DOHH2 (cell line): ENCODE results near the gene MBOAT7.

ENCODE experiments used
- CTCF ChIP-seq: fragments of 200-600 bp; sonication (generic); IDR thresholded peaks from one replicate; pipeline ENCODE4 v1.5.1; 2014; ENCODE audit warnings: antibody characterized with exemption, mild to moderate bottlenecking, low read depth, low read length; ENCODE audit not compliant: poor library complexity, severe bottlenecking
- EZH2phosphoT487 ChIP-seq: fragments of 200-600 bp; sonication (generic); IDR thresholded peaks from 2 replicates; pipeline ENCODE4 v1.6.1; 2017; ENCODE audit warnings: borderline replicate concordance, mild to moderate bottlenecking, antibody characterized with exemption, low read length, moderate library complexity, mixed read lengths

- TF ChIP-seq CTCF (no peak), EZH2phosphoT487 (no peak)
Observed at GRCh38 chr19:54129617-54129996, 59.8 kb downstream of the MBOAT7 start.
